Mesothelial cell of epicardium (in vitro differentiated cells): ENCODE results near the gene SYPL2. TPM values are rescaled to one million over a fixed set of nuclear protein-coding genes. Genes with fewer than 3 reads are reported as not detected.

Experiments
- DNase-seq, 2 experiments: peaks; one replicate each; pipeline ENCODE4 v3.0.0; 2021; ENCODE audit warnings: low spot score in 2 of 2; ENCODE audit not compliant: unreplicated experiment in 2 of 2
- H3K27ac Mint-ChIP-seq: 2 replicates; pipeline ENCODE4 v1.8.0; 2021; ENCODE audit warnings: mixed read lengths
- H3K27me3 Mint-ChIP-seq: 2 replicates; pipeline ENCODE4 v1.8.0; 2021; ENCODE audit warnings: low read depth, mixed read lengths
- H3K36me3 Mint-ChIP-seq: 2 replicates; pipeline ENCODE4 v1.8.0; 2021; ENCODE audit warnings: mixed read lengths
- H3K4me1 Mint-ChIP-seq: 2 replicates; pipeline ENCODE4 v1.8.0; 2021; ENCODE audit warnings: mixed read lengths
- H3K4me3 Mint-ChIP-seq: 2 replicates; pipeline ENCODE4 v1.8.0; 2021; ENCODE audit warnings: mild to moderate bottlenecking, moderate library complexity, mixed read lengths
- H3K9me3 Mint-ChIP-seq: 2 replicates; pipeline ENCODE4 v1.8.0; 2021; ENCODE audit warnings: mixed read lengths
- CTCF ChIP-seq: fragments of 200-600 bp; sonication (generic); IDR thresholded peaks from one replicate; pipeline ENCODE4 v1.5.0; 2021; ENCODE audit warnings: antibody characterized with exemption; ENCODE audit not compliant: unreplicated experiment
- total RNA-seq: library from RNA; stranded (reverse); gene quantifications from 3 replicates; pipeline ENCODE4 v1.2.1, GENCODE V29; 2021

Gene SYPL2
- total RNA-seq, 1 donor from 2014 or later: 0.11 TPM

GRCh38 chr1:109514846-109515245, 48.5 kb downstream of the SYPL2 start:
- no peak for DNase-seq
- H3K27me3 Mint-ChIP-seq: peaks cover 30% of the 10 kb centered on the region
- H3K4me3 Mint-ChIP-seq: no peak overlapping the region
- H3K9me3 Mint-ChIP-seq: no peaks in the 10 kb centered on the region
- H3K27ac Mint-ChIP-seq: no peak overlapping the region
- H3K36me3 Mint-ChIP-seq: no peaks in the 10 kb centered on the region
- TF ChIP-seq CTCF: no peak
- H3K4me1 Mint-ChIP-seq: peaks cover 12% of the 10 kb centered on the region

- Mint-ChIP-seq H3K27ac (no peak overlapping the region), H3K9me3 (no peaks in the 10 kb centered on the region), H3K4me1 (peaks cover 5% of the 10 kb centered on the region), H3K36me3 (no peaks in the 10 kb centered on the region), H3K4me3 (no peak overlapping the region), H3K27me3 (peaks cover 33% of the 10 kb centered on the region)
- no peak for TF ChIP-seq CTCF
- DNase-seq: no peak
Measured at GRCh38 chr1:109516872-109517271, 50.5 kb downstream of the SYPL2 start.

GRCh38 chr1:109517337-109517736, 51.0 kb downstream of the SYPL2 start:
- no peak overlapping the region for H3K27ac Mint-ChIP-seq
- H3K27me3 Mint-ChIP-seq: peaks cover 33% of the 10 kb centered on the region
- DNase-seq: no peak
- TF ChIP-seq CTCF: no peak
- peaks cover 5% of the 10 kb centered on the region for H3K4me1 Mint-ChIP-seq
- H3K9me3 Mint-ChIP-seq: no peaks in the 10 kb centered on the region
- no peaks in the 10 kb centered on the region for H3K36me3 Mint-ChIP-seq
- no peak overlapping the region for H3K4me3 Mint-ChIP-seq

- Mint-ChIP-seq H3K4me3 (no peak overlapping the region), H3K27me3 (peaks cover 36% of the 10 kb centered on the region), H3K4me1 (no peaks in the 10 kb centered on the region), H3K36me3 (no peaks in the 10 kb centered on the region), H3K9me3 (no peaks in the 10 kb centered on the region), H3K27ac (no peak overlapping the region)
- TF ChIP-seq CTCF: no peak
- no peak for DNase-seq
Measured at GRCh38 chr1:109521002-109521951, 54.9 kb downstream of the SYPL2 start.

GRCh38 chr1:109522026-109522425, 55.7 kb downstream of the SYPL2 start:
- no peak for TF ChIP-seq CTCF
- Mint-ChIP-seq H3K9me3 (no peaks in the 10 kb centered on the region), H3K36me3 (no peaks in the 10 kb centered on the region), H3K4me3 (no peak overlapping the region), H3K27me3 (peaks cover 41% of the 10 kb centered on the region), H3K27ac (no peak overlapping the region), H3K4me1 (no peaks in the 10 kb centered on the region)
- DNase-seq: no peak
